Prostate gland (tissue), 2 donors: Measurements from ENCODE around the gene RHOU.
"Not testable (repeated sequence)": the region's sequence is repeated elsewhere in the genome, so short reads cannot be mapped to it uniquely, and the experiment has no call there.

Experiments
- CTCF ChIP-seq, 4 experiments: fragments of 200-600 bp in 2 of 4; fragments of 450-650 bp in 2 of 4; sonication (generic) in 2 of 4; IDR thresholded peaks; 1 replicate in 3 of 4; 2 replicates in 1 of 4; pipeline ENCODE4 v1.5.1; 2016 to 2019; ENCODE audit warnings: antibody characterized with exemption in 4 of 4, mild to moderate bottlenecking in 2 of 4, moderate library complexity in 2 of 4
- POLR2A ChIP-seq: fragments of 450-650 bp; IDR thresholded peaks from one replicate; pipeline ENCODE4 v1.6.1; 2016; ENCODE audit warnings: antibody characterized with exemption, mild to moderate bottlenecking
- POLR2AphosphoS5 ChIP-seq: sonication (generic); formaldehyde crosslinking; IDR thresholded peaks from one replicate; pipeline ENCODE4 v1.6.1; 2017; ENCODE audit warnings: antibody characterized with exemption

- TF ChIP-seq POLR2A; CTCF (IDR thresholded peaks at IDR 0.05); POLR2AphosphoS5: not testable (repeated sequence)
Measured at GRCh38 chr1:228694447-228694846, 40.8 kb upstream of the RHOU start.
